NB4 (cell line): Measurements from ENCODE around the gene MSL2.

ENCODE experiments used
- DNase-seq: peaks from one replicate; pipeline ENCODE4 v3.0.0; 2010; ENCODE audit warnings: low read depth
- H3K4me3 ChIP-seq: one replicate; pipeline ENCODE4 v1.5.1; 2011; ENCODE audit warnings: mild to moderate bottlenecking, low read depth, low read length, moderate library complexity
- CTCF ChIP-seq: IDR thresholded peaks from one replicate; pipeline ENCODE4 v1.5.1; 2012; ENCODE audit warnings: low read depth, low read length
- MAX ChIP-seq: IDR thresholded peaks from 2 replicates; pipeline ENCODE4 v1.6.1; 2011; ENCODE audit warnings: low read depth, low read length
- MYC ChIP-seq: IDR thresholded peaks from 2 replicates; pipeline ENCODE4 v1.6.1; 2011; ENCODE audit warnings: low read depth, low read length
- POLR2A ChIP-seq: IDR thresholded peaks from 2 replicates; pipeline ENCODE4 v1.6.1; 2011; ENCODE audit warnings: mild to moderate bottlenecking; ENCODE audit not compliant: insufficient read length; ENCODE audit errors: extremely low read depth

The MSL2 gene

GRCh38 chr3:136196064-136196400 lies at the start of gene MSL2:
Gene MSL2 (minus strand): TSS chr3:136196335. CDS start chr3:136195113, 1,222 bp downstream.
- no peak for DNase-seq
- H3K4me3 ChIP-seq: peak within 1 kb of the TSS; percentile 99
- no peak for TF ChIP-seq MAX
- TF ChIP-seq CTCF: no peak
- TF ChIP-seq MYC: 0 out of 2 replicates have a peak, but pooled peaks have one; percentile 26
- TF ChIP-seq POLR2A: peak; percentile 71

- TF ChIP-seq CTCF: no peak
- no peak for DNase-seq
- H3K4me3 ChIP-seq: no peak overlapping the region
Observed at GRCh38 chr3:136245691-136246090, 49.6 kb upstream of the MSL2 start.

- TF ChIP-seq MAX (no peak), MYC (no peak), POLR2A (no peak), CTCF (no peak)
- H3K4me3 ChIP-seq: no peak overlapping the region
- no peak for DNase-seq
Observed at GRCh38 chr3:136239094-136239493, 43.0 kb upstream of the MSL2 start.

- no peak for DNase-seq
- TF ChIP-seq CTCF (no peak), MAX (no peak), MYC (no peak), POLR2A (no peak)
Observed at GRCh38 chr3:136237961-136238649, 42.0 kb upstream of the MSL2 start.

GRCh38 chr3:136237103-136237502 lies 41.0 kb upstream of the MSL2 start:
- DNase-seq: no peak
- TF ChIP-seq MAX (no peak), CTCF (no peak), MYC (no peak), POLR2A (no peak)
- H3K4me3 ChIP-seq: no peak overlapping the region

More at GRCh38 chr3:136237961-136238649, 42.0 kb upstream of the MSL2 start:
- H3K4me3 ChIP-seq: no peak overlapping the region

- TF ChIP-seq CTCF: no peak
- TF ChIP-seq MYC: no peak
- TF ChIP-seq POLR2A: no peak
- no peak for TF ChIP-seq MAX
- DNase-seq: no peak
- H3K4me3 ChIP-seq: no peak overlapping the region
Observed at GRCh38 chr3:136236109-136236508, 40.0 kb upstream of the MSL2 start.
